ENCODE data around the gene CCDC40.
A peak's percentile ranks its signal among the peaks of the same experiment; 100 is the strongest.

CCDC40 gene

DNA sequence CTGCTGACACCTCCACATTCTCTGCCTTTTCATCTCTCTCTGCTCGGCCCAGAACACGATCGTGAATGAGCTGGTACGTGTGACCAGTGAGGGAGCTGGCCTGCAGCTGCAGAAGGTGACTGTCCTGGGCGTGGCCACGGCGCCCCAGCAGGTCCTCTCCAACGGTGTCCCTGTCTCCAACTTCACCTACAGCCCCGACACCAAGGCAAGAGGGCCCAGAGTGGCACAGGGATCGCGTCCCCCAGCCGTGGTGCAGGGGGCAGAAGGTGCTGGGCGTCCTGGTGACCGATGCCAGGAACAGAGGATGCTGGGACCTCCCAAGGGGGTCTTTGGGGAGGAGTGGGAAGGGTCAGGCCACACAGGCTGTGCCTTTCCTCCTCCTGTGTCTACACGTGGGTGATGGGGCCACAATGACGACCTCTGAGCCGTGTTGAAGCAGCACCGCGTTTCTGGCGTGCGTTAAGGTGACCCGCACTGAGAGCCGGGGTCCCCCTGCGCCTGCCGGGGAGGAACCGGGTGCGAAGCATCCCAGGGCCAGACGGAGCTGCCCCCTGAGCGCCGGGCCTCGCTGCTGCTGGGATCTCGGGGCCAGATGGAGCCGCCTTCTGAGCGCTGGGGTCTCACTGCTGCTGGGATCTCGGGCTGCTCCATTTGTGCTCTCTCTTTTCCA, 82.3 kb downstream of the CCDC40 start:
- no peak for DNase-seq

DNA sequence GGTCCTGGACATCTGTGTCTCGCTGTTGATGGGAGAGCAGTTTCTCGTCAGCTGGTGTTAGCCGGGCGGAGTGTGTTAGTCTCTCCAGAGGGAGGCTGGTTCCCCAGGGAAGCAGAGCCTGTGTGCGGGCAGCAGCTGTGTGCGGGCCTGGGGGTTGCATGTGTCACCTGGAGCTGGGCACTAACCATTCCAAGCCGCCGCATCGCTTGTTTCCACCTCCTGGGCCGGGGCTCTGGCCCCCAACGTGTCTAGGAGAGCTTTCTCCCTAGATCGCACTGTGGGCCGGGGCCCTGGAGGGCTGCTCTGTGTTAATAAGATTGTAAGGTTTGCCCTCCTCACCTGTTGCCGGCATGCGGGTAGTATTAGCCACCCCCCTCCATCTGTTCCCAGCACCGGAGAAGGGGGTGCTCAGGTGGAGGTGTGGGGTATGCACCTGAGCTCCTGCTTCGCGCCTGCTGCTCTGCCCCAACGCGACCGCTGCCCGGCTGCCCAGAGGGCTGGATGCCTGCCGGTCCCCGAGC, 82.9 kb downstream of the CCDC40 start:
- no peak for DNase-seq

DNA sequence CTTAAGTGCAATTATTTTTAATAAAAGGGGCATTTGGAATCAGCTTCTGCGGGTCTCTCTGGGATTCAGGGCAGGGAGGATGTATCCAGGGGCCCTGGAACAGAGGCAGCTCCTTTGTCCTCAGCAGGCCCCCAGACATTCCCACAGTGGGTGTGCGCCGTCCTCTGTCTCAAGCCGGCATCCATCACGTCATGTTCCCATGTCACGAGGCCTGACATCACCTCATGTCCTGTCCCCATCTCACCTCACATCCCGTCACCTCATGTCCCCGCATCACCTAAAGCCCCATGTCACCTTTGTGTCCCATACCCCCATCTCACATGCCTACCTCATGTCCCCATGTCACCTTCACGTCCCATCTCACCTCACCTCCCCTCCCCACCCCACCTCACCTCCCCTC, 83.4 kb downstream of the CCDC40 start:
- no peak for DNase-seq

DNA sequence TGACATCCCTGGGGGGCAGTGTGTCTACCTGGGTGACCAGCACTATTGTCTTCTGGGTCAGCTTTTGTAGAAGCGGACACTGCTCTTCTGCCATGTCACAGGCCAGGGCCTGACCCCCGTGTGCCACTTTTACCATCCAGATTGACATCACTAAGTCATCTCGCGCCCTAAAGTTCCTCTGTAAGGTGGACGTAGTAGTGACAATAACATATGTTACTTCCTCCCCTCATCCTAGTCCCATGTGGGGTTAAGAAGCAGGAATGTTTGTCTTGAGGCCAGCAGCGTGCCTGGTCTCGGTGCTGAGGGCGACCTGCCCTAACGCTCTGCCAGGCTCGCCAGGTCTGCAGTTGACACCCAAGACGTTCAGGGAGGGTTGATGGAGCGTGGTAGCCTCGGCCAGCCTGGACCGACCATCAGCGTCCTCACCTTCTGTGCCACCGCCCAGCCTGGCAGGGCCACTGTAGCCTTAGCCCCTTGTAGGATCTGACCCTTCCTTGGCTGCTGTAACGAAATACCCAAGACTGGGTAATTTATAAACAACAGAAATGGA, 85.7 kb downstream of the CCDC40 start:
- no peak for DNase-seq

DNA sequence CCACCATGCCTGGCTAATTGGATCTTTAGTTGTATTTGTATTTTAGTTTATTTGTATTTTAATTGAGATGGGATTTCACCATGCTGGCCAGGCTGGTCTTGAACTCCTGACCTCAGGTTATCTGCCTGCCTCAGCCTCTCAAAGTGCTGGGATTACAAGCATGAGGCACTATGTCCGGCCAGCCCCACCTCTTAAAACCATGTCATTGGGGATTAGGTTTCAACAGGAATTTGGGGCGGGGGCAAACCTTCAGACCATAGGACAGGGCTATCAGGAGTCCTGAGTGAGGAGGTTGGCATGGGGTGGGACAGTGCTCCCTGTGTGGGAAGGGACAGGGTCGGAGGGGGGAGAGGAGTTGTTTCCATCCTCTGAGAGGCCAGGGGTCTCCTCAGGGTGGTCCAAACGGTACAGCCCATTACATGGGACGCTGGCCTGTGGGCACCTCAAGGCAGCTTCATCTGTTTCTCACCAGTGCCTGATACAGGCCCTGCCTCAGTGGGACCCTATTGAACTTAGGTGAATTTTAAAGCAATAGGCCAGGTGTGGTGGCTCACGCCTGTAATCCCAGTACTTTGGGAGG, 86.6 kb downstream of the CCDC40 start:
- DNase-seq, result no peak

DNA sequence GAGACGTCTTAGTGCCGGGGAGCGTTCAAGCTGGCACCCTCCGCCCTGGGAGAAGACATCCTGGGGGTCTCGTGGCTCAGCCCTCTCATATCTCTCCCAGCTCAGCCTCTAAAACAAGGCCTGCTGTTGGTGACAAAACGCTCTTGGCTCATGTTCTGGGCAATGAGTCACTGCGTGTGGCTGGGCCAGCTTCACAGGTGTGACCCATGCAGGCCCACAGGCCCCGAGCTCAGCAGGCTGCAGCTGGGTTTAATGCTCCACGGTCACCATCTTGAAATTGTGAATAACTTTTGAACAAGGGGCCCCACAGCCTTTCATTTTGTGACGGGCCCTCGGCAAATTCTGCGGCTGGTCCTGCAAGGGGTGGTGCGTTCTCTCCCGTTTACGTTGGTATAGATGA, 87.3 kb downstream of the CCDC40 start:
- DNase-seq, result no peak

DNA sequence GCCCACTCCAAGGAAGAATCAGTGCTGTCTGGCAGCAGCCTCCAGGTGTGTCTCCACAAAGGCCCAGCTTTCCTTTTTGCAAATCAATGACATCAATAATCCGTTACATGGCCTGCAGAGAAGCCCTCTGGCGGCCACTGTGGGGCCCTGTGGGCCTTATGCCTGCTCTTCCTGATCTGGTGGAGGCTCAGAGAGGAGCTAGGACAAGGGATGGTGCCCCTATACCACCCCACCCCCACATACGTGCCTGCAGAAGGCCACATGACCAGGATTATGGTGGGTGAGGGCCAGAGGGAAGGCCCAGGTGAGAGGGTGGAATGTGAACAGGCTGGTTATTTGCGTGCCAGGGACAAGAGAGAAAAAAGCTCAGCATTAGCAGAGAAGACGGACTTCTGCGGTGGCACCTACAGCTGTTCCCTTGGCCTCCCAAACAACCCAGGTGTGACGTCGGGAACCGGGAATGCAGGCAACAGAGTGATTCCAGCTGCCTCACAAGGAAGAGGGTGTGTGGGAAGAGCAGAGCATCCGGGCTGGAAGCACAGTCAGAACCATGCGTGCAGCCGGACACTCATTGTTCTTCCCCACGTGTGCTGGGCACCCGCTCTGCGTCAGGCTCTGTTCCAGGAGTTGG, 88.0 kb downstream of the CCDC40 start:
- no peak for DNase-seq

DNA sequence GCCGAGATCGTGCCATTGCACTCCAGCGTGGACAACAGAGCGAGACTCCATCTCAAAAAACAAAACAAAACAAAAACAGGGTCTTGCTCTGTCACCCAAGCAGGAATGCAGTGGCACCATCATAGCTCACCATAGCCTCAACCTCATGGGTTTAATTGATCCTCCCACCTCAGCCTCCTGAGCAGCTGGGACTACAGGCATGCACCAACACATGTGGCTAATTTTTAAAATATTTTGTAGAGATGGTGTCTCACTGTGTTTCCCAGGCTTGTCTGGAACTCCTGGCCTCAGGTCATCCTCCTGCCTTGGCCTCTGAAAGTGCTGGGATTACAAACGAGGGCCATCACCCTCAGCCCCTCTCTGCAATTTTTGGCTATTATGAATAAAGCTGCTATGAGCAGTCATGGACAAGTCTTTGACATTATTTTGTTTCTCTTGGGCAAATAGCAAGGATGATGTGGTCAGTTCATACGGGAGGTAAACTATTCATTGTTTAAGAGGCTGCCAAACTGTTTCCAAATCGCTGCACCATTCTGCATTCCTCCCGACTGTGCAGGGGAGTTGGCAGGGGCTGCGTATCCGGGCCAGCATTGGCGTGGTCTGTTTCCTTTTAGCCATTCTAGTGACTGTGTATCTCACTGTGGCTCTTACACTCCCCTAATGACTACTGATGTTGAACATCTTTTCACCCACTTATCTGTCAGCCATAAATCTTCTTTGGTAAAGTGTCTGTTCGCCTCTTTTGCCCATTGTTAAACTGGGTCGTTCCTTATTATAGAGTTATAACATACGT, 89.4 kb downstream of the CCDC40 start:
- DNase-seq, result no peak

DNA sequence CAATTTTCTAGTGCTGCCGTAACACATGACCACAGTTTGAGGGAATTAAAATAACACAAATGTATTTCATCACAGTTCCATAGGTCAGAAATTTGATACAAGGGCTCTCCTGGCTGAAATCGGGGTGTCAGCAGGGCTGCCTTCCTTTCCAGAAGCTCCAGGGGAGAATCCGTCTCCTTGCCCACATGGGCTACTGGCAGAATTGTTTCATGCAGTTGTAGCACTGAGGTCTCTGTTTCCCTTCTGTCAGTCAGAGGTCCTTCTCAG, 89.9 kb downstream of the CCDC40 start:
- no peak for DNase-seq

DNA sequence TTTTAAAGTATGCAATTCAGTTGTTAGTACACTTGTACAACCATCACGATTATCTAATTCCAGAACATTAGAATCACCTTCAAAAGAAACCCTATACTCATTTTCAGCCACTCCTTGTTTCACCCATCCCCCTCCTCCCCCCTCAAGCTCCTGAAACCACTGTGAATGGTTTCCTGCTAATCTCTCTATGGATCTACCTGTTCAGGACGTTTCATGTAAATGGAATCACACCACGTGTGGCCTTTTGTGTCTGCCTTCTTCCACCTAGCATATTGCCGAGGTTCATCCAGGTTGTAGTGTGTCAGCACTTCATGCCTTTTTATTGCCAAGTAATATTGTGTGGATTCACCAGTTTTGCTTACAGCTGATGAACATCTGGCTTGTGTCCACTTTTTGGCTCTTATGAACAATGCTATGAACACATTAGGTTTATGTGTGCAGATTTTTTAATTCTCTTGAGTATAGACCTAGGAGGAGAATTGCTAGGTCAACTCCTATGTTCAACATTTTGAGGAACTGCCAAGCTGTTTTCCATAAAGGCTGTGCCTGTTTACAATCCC, 92.6 kb downstream of the CCDC40 start:
- DNase-seq, result no peak

DNA sequence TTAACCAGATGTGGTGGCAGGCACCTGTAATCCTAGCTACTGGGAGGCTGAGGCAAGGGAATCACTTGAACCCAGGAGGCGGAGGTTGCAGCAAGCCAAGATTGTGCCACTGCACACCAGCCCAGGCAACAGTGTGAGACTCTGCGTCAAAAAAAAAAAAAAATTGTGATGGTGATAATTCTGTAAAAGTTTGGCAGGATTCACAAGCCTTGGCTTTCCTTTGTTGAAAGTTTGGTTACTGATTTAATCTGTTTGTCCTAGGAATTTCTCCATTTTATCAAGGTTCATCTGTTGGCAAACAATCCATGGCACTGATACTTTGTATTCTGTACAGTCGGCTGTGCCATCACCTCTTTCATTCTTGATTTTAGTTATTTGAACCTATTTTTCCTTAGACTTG, 94.5 kb downstream of the CCDC40 start:
- DNase-seq, result no peak

DNA sequence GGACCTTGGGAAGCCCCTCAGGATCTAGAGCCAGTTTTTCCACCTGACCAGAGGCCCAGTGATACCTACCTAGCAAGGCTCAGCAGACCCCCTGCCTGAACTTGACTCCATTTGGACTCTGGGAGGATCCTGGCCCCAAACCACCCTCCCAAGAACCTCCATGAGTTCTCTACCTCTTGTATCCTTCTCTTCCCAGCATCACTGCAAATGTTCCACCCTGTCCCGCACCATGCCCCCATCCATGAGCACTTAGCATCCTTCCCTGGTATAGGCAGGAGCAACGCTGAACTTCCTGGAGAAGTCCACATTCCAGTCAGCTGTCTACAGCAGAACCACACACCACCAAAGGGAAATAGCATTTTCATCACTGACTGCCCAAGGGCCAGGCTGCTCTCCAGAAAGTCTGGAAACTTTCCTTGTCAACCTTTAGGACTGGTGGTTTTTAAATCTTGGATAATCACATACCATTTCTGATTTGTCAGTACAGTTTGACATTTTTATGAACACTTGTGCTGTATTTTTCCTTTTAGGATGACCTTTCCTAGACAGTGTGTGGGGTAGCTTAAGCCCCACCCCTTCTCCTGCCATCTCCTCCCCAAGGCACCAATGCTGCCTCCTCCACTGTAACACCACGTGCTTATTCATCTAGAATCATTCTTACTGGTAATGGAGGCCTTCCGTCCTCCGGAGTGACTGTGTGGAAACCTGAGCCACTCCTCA, 96.6 kb downstream of the CCDC40 start:
- no peak for DNase-seq

DNA sequence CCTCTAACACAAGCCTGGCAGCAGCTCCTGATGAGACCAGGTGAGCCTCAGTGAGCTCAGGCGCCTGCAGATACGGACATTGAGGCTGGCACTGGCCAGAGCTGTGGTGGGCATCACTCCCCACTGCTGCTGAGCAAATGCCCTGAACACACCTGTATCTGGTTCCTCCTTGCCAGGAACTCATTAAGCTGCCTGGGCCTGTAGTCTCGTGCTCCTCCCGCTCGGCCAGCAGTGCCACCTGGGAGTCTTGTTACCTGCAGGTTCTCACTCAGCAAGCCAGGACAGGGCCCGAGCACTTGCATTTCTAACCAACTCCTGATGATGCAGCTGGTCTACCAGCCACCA, 97.2 kb downstream of the CCDC40 start:
- no peak for DNase-seq

DNA sequence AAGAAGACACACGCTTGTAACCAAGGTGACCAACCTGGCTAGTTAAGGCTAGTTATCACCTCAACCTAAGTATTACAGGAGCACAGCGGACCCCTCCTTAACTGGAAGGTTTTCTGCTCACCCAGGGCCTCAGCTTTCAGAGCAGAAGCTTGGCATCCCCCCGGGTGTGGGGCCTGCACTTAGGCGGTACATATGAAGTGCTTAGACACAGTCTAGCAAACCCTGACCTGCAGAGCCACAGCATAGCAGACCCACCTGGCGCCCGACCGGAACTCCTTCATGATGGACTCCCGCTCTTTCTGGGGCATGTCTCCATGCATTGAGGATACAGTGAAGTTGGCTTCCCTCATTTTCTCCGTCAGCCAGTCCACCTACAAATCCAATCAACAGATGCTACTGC, 100.7 kb downstream of the CCDC40 start:
- DNase-seq, result no peak

DNA sequence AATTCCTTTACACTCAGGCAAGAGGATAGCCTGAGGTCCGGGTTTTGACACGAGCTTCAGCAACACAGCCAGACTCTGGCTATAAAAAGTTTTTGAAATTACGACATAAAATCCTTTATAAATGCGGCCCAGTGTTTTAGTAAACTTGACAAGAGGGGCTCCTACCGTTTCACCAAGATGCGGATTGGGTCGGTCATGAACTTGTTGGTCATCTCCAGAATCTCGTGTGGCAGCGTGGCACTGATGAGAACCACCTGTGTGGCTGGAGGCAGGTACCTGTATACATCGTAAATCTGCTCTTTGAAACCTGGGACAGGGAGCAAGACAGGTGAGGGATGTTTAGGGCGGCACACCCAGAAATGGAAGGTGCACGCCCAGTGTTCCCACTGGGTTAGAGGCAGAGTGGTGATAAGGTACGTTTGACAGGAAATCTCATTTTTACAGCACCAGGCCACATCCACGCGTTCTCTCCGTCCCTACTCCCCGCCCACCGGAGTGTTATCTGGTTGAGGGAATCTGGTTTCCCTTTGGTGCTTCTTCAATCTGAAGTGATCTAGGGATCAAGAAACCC, 102.5 kb downstream of the CCDC40 start:
- no peak for DNase-seq

DNA sequence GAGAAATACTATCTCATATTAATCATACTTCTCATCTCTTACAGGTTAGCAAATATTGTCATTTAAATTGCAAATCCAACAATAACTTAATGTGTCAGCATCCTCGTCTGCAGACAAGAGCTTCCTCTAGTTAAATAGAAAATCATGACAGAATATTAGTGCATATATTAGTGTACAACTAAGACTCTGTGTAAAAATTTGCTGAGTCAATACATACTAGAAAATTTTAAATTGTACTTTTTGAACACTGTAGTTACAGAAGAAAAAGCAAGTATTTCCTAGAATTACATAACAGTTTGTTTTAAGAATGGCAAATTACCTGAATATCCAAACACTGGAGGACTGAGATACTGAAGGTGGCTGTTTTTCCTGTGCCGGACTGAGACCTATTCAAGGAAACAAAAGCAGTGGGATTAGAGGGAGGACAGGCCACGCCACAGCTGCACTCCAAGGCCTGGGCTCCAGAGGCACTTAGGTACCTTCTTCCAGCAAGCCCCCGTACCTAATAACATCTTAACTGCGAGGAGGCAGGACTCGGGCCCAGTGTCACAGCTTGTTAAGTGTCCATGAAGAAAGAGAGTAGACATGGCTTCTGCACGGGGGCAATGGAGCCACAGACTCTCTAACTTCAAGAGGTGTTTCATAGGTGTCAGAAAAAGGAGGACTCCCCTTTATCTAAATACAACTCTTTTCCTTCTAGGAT, 105.2 kb downstream of the CCDC40 start:
- DNase-seq, result no peak

DNA sequence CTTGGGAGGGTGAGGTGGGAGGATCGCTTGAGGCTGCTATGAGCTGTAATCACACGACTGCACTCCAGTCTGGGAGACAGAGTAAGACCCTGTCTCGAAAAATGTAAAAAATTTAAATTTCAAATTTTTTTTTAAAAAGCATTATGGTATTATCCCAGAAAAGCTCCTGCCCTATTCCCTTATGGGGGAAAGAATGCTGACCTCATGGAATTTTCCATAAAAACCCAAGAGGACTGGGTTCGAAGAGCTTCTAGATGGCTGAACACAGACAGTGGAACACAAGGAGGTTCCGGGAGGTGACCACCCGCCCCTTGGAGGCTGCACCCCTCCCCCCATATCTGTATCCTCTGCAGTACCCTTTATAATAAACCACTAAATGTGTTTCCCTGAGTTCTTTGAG, 106.5 kb downstream of the CCDC40 start:
- DNase-seq, result no peak

DNA sequence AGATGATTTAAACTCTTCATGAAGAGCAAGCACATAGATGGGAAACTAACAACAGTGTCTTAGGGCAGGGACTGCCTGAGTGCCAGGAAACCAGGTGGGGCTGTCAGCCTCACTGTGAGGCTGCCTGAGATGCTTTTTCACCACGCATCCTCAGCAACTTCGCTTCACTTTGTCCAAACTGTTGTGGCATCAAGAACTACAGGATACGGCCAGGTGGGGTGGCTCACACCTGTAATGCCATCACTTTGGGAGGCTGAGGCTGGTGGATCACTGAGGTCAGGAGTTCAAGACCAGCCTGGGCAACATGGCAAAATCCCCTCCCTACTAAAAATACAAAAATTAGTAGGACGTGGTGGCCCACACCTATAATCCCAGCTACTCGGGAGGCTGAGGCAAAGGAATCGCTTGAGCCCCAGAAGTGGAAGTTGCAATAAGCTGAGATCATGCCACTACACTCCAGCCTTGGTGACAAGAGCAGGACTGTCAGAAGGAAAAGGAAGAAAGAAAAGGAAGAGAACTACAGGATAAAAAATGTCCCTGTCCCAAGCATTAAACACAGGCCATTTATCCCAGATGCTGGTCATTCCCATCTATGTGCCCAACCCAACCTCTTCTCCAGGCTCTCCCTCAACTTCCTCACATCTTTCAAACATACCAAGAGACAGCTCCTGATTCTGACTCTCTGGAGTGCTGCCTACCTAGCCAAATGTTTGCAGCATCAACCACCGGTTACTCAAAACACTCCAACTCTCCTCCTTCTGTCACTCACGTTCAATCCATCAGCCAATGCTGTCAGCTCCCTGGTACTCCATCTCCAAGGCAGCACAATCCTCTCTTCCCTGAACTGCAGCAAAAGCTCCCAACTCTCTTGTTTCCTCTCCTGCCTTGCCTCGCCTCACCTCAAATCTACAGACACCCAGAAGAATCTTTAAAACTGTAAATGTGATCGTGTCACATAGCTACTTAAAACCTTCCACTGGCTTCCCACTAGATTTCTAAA, 108.9 kb downstream of the CCDC40 start:
- DNase-seq, result no peak

DNA sequence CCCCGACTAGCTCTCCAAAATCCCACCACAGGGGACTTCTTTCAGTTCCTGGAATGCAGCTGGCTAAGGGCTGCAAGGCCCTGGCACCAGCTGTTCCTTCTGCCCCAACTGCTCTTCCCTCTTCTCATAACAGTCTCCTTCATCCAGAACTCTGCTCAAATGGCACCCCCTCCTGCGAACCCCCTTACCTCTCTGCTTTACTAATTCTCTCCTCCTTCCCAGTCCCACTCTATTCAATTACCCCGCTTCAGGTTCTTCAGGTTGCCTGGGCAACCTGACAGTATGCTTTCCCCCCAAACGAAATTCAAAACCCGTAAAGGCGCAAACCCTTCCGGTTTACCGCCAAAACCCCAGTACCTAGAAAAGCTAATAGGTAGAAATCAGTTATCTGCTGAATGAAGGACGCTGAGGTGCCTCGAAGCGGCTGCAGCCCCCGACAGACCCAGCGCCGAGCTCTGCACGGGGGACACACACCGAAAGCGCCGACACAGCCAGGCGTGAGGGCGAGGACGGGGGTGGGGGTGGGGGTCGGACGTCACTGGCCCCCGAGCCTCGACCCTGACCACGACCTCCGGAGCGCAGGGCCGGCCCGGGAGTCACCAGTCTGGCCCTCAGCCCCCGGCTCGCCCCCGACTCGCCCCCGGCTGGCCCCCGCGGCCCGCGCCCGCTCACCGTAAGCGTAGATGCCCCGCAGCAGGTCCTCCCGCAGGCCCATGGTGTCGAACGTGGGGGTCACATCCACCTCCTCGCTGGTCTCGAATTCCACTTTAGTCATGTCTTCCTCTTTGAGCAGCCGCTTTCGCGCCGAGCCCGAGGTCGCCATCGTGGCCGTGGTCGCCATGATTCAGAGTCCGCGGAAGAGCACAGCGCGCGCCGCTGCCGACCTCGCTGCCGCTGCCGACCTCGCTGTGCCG, 109.9 kb downstream of the CCDC40 start:
- DNase-seq, result peak; percentile 14
